ENCODE results near the gene FAM117A. TPM values are rescaled to one million over a fixed set of nuclear protein-coding genes. Genes with fewer than 3 reads are reported as not detected.
"Not testable (repeated sequence)": the region's sequence is repeated elsewhere in the genome, so short reads cannot be mapped to it uniquely, and the experiment has no call there.

Gene FAM117A
- total RNA-seq, 1 donor from 2014 or later, result 20.2 TPM

DNA sequence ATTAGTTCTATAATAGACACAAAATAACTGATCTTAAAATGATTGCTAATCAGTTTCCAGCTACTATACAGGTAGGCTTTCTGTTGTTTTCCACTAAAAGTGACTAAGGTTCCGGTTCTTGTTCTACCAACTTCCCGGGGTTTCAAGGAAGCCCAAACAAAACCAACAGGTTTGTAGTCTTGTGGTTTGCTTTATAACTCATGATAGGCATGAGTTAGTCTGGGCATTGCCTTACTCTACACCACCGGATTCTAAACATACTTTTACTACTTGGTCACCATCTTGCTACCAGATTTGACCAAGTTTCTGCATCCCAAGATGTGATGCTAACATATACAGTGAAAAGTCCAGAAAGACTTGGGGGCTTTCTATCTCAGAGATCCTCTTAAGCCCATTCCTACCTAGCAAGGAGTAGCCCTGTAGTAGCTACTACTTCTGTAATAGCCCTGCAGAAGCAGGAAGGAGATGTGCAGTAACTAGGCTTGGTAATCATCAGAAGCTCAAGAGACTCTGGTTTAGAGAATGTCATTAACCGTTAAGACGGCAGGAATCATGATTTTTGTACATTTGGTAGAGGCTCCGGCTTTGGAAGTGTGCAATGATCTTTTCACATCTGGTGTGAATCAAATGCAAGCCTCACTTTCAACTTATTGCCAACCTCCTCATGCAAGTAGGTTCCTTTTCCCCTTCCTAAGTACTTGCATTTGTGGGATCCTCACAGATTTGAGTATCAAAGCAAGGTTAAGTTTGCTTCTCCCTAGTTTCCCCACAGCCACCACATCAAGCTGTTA is 1.6 kb downstream of the FAM117A start:
- no peak for DNase-seq (ENCODE audit: low spot score)

DNA sequence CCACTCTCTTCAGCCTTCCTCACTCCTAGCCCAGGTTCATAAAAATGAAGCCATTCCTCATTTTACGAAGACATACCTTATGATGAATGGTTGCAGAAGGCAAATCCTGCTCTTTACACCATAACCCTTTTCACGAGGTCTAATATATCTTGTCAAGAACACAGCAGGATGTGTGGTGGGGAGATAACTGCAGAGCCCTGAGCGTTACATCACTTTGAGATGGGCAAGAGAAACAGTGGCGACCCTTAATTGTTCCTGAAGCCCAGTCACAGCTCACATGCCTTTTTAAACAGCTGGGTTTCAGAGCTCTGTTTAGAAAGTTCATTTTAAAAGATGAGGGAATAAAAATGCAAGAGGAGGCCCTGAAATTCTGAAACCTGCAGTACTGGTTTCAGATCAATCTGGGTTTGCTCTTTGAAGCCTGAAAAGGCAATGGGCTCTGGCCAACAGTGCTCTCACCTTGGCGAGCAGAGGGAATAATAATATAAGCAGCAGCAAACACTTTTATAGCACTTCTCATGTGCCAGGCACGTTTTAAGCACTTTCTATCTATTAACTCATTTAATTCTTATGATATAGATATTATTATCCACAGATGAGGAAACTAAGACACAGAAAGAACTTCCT is 2.9 kb downstream of the FAM117A start:
- DNase-seq (ENCODE audit: low spot score), result no peak

DNA sequence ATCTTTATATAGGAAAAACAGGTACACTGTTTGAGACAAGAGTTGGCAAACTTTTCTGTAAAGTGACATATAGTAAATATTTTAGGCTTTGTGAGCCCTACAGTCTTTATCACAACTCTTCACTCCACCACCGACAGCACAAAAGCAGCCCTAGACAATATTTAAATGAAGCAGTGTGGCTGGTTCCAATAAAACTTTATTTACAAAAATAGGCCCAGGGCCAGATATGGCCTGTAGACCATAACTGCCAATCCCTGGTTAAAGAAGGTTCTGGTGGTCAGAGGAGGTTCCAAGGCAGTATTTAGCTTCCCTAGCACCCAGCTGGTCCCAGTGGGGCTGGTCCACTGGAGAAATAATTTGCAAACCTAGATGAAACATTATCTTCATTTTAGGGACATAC is 3.6 kb downstream of the FAM117A start:
- DNase-seq (ENCODE audit: low spot score), result no peak

DNA sequence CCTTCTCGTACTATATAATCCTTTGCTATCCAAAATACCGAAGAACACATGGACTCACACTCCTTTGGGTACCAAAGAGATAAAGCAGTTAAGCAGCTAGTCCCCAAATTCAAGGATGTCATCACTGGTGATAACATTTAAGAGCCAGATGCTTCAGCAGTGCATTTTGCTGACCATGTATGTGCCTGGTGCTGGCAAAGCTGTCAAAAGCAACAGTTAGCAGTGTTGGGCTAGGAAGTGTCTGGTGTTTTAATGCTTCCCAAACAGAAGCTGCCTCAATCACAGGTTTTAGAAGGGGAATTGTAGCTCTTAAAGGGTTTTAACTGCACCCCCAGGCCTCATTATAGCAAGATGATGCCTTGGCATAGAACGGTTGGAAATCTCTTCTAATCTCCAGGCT is 4.7 kb downstream of the FAM117A start:
- DNase-seq (ENCODE audit: low spot score), result no peak

DNA sequence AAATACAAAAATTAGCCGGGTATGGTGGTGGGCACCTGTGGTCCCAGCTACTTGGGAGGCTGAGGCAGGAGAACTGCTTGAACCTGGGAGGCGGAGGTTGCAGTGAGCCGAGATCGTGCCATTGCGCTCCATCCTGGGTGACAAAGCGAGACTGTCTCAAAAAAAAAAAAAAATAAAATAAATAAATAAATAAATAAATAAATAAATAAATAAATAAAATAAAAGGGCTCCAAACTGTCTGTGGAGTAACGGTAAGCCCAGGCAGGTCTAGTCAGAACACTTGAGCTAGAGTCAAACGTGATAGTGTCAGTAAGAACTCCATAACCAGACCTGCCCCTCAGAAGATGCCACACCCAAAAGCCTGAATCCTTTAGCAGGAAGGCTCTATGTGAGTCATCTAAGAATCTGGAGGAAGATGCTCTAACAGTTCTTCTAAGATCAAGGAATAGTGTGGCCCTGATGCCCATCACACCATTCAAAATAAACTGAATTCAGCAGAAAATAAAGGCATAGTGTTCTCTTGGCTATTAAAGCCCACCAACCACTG is 5.4 kb downstream of the FAM117A start:
- not testable (repeated sequence) for DNase-seq (ENCODE audit: low spot score)

DNA sequence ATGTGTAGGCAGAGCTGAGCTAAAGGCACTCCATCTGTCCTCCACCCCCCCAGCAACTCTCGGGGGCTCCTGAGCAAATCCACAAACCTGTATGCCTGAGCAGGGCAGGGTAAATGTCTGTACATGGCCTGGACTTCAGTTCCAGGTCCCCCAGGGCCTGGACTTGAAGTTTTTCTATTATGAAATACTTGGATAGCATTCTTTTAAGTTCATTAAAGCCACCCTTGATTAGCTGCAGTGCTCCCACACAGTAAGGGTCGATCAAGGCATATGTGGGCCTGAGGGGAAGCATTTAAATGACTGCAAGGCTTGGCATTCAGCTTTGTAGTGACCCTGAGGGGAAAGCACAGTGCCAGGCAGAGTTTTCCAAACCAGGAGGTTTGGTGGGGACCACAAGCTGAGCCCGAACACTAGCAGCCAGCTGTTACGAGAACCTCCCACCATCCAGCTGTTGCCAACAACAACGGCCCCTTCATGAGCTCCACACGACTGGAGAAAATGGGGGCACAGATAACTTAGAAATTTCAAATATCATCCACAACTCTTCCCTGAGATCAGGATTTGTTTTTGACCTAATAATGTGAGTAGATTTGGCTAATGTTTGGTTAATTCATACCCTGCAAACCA is 6.7 kb downstream of the FAM117A start:
- DNase-seq (ENCODE audit: low spot score), result no peak

DNA sequence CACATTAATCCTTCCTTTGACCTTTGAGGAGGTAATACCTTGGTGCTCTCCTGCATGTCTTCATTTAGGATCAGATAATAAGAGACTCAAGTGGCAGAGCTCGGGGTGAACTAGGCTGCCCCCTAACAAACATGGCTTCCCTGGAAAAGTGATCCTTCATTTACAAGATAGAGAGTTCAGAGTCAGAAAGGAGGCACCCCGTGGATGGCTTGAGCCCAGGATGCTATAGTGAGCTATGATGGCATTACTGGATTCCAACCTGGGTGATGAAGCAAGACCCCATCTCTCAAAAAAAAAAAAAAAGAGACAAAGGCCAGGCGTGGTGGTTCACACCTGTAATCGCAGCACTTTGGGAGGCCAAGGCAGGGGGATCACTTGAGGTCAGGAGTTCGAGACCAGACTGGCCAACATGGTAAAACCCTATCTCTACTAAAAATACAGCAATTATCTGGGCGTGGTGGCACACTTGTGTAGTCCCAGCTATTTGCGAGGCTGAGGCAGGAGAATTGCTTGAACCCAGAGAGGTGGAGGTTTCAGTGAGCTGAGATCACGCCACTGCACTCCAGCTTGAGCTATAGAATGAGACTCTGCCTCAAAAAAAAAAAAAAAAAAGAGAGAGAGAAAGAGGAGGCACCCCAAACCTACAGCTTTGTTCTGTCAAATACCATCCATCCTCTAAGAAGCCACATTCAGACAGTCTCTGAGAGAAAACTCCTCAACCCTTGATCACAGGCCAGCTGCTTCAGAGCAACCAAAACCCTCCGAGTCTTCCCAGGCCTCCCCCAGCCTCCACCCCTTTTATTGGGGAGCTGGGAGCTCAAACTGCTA is 7.4 kb downstream of the FAM117A start:
- no peak for DNase-seq (ENCODE audit: low spot score)

DNA sequence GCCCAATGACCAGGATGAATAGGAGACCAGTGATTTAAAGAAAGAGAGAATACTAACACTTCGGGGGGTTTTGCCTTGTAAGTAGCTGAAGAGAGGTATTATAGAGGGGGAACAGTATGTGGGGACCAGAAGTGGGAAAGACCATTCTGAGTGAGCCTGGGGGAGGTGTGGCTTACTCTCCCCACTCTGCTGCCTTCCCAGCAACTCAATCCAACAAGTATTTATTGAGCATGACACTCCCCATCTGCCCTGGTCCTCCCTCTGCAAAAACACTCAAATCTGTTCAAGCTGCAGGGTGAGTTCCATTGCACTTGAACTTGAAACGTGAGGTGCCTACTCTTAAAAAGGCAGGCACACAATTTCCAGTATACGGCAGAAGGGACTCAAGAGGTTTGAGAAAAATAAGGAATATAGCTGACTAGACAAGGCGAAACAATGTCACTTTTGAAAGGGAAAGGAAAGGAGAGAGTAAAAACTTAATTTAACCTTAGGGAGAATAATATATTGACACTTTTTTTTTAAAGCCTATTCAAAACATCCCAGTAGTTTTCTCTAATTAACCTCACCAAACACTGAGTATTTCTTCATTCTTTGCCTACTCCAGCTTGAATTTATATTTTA is 8.2 kb downstream of the FAM117A start:
- DNase-seq (ENCODE audit: low spot score), result no peak

DNA sequence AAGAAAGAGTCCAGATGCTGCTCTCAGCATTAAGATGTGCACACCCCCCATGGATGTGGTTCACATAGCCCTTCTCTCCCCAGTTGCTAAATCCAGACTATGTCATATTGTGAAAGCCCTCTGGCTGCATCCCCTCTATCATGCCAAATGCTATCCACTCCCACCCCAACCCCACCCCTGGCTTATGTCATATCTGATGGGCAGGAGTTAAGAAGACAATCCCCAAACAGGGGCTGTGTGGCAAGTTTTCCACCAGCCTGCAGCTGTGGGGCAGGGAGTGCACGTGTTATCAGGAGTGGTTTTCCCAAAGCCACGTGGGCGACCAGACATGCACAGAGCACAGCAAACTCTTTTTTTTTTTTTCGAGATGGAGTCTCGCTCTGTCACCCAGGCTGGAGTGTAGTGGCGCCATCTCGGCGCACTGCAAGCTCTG is 10.0 kb downstream of the FAM117A start:
- DNase-seq (ENCODE audit: low spot score), result peak; percentile 87

DNA sequence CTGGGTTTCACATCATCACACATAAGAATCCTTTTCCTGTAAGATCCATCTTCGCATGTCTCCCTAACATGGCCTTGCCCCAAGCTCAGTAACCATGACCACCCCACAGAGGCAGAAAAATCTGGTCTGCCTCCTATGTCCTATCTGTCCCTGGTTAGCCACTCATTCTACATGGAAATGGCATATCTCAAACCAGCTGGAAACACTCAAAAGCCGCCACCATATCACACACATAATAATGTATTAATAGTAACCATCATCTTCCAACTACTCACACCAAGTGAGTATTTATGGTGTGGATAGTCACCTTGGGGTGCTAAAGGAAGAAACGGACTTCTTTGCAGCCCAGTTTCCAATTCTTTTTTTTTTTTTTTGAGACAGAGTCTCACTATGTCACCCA is 11.4 kb downstream of the FAM117A start:
- DNase-seq (ENCODE audit: low spot score), result no peak

DNA sequence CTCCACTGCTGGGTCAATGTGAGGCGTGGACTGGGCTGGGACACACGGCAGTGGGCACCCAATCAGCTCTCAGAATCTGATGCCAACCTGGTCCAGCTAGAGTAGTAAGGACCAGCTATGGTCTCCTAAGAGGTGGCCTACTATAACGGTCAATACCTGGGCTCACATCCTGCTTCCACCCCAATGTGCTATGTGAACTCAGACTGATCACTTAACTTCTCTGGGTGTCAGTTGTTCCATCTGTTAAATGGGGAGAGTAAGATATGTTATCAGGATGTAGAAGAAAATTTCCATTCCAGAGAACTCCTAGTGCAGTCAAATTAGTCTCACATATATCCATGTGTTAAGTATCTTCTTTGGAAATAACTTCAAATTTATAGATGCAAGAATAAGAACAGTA is 14.2 kb downstream of the FAM117A start:
- no peak for DNase-seq (ENCODE audit: low spot score)

DNA sequence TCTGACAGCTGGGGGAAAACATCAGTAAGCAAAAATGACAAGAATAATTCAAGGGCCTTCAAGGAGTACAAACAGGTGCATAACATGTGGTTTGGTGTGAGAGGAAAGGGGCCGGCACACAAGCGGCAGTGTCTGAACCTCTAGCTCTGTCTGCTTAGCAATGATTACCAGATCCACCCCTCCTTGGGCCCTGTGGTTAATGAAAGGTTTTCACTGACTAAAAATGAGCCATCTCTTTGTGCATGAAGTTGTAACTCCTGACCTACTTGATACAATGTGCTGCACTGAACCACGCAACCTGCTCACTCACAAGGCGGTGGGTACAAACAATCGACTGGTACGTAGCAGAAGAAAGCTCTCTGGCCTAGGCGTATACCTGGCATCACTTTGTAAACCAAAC is 15.1 kb downstream of the FAM117A start:
- DNase-seq (ENCODE audit: low spot score), result no peak

DNA sequence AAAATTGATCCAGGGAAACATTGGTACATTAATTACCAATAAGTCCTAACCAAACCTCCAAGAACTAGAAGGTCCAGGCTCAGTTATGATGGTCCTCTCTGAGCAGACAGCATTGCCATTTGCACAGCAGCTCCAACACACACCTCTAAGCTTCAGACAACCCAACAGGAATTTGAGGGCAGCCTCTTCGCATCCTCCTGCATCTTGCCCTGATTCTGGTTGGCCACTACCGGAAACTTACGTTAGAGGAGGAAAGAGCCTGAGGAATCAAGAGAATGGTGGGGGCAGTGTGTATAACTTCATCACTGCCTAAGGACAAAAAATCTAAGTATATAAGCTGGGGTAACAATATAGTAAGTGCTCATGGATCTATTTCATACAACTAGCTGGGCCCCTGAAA is 15.7 kb downstream of the FAM117A start:
- no peak for DNase-seq (ENCODE audit: low spot score)

DNA sequence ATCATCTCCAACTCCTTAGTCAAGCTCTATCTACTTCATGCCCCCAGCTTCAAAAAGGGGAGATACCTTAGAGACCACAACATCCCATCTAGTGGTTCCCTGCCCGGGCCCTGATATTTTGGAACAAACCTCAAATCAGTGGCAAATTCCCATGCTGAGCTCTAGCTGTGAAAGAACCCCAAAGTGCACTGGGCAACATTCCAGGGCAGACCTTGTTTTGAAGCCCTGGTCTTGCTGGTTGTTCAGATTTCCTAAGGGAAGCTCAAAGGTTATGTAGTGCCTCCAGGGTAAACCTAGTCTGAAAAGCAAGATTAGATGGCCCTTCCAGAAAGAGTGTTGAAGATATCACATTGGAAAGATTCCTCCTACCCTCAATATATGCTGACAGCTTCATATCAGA is 16.3 kb downstream of the FAM117A start:
- DNase-seq (ENCODE audit: low spot score), result no peak

DNA sequence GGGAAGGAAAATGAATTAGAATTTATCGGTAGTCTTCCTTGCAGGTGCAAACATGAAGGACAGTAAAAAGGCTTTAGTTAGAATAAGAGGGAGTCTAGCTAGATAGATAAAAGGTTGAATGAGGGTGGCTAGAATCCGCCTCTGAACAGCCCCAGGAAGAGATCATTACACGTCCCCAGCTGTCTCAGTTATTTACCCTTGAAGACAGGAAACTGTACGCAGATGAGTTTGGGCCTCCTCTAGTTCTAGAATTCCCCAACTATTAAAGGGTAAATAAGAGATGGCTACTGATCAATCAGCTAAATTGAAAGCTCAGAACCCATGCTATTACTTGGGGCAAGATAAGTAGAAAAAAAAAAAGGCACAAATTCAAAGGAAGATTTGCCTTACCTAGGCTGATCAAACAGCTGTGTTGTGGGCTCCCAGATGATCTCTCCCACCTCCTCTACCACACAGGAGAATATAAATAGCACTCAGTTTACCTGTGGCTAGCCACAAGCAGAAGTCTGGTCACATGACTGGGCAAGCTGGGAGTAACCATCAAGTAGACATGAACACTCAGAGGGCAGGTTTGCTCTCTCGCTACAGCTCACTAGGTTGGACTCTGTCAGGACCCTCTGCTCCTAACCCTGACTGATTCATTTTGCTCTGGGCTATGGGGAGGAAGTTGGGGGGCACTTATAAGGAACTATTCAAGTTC is 17.0 kb downstream of the FAM117A start:
- DNase-seq (ENCODE audit: low spot score), result no peak

DNA sequence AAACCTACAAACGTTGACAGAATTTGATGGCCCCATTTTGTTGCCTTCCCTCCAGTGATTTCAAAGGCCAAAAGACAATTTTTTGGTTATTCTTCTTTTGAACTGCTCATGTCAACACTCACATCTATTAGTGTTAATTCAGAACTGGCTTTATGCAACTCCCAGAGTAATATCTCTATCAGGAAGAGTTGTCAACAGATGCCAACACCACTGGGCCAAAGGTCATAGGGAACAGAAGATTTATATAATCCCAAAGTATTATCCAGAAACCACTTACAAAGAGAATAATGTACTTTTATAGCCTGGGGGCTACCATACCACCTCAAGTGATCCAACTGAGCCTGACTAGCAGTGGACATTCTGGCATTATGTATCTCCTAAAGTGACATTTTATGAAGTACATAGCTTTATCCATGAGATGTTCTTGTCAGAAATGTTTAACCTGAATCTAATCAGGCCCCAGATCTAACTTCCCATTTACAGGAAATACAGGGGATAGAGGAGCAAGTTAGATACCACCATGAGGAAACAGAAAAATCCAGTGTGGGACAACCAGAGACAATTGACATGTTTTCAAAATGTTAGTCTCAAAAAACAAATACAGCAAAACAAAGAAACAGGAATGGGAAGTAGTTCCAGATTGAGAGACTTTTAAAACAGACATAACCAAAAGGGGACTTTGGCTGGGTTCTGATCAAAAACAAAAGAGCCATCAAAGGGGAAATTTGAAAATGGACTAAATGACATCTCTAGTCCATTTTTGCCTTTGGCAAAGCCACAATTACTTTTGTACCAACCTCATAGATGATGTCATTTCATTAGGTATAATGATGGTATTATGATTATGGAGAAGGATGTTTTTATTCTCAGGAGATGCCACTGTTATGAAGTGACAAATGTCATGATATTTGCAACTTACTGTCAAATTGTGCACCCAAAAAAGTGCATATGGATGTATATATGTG is 18.5 kb downstream of the FAM117A start:
- DNase-seq (ENCODE audit: low spot score), result no peak

DNA sequence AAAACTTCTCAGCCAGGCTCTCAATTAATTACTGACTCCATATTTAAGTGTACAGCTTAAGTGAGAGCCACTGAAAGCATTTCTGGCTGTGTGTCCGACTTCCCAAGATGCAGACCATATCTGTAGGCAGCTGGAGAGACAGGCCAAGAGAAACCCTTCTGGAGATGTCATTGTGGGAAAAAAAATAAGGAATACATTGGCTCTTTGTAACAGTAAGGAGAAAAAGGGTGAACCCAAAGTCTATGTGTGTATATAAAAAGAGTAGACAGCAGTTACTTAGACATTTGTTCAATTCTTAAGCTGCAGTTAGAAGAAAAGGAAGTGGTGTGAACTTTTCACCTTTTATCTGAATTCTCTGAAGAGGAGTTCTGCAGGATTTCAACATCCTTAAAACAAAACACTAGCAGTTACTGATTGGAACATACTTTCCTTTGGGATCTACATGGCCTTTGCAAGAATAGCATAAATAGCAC is 21.7 kb downstream of the FAM117A start:
- DNase-seq (ENCODE audit: low spot score), result peak; percentile 75

DNA sequence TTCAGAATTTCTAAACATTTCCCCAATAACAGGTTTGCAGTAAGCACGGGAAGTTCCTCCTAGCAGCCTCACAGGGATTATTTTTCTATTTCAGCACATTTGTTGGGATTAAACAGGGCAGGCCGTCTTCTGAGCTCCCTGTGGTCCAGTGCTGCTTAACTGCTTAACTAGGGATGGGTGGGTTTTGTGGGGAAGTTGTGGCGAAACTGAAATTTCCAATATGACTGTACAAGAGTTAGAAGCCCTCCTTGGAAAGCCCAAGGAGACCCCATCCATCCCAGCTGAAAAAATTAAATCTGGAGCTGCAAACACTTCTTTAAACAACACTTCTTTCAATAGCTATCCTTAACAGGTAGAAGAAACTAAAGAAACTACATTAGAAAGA is 22.2 kb downstream of the FAM117A start:
- no peak for DNase-seq (ENCODE audit: low spot score)

DNA sequence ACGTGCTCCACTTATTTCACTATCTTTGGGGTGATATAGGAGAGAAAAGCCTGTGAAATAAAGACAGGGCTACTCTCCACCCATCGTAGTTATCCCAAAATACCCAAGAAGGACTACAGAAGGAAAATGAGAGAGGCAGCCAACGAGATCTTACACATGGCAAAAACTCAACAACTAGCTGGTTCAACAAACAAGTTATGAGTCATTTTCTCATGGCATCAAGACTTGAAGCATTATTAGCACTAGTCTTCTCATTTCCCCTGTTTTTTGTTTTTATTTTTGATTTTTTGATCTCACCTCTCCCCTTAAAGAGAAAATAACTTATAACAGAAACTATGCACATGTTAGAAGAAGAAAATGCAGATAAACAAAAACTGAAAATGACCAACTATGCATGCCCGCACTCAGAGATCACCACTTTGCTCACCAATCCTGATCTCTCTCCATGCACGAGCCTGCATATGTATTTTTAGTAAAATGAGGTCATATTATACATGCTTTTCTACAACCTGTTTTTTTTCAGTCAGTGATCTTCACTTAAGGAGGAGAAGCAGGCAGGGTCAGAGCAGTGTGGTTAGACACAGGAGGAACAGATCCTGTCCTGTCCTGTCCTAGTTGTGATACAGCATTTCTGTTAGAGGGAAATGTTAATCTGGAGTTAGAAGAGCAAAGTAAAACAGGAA is 22.8 kb downstream of the FAM117A start:
- DNase-seq (ENCODE audit: low spot score), result peak; percentile 75

Data from umbilical cord (tissue), 2 donors.